ENCODE measurements around the gene VPS4A. TPM values are rescaled to one million over a fixed set of nuclear protein-coding genes. Genes with fewer than 3 reads are reported as not detected.

Gene VPS4A
- total RNA-seq, 1 donor from 2014 or later = 31.0 TPM

DNA sequence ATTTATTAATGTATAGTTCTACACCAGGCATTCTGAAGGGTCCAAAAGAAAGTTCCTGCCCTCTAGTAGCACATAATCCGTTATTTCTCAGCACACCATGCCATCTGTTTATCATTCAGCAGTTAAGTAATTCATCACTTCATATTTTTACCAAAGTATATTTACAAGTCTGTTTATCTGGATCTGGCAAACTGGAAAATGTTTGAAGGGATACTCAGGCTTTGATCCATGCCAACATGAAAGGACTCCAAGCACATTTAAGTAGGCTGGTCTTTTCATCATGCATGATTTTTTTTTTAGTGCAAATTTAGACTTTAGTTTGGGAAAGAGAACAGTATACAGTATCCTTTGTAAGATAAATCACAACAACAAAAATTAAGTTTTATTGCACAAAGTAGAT is 4.1 kb upstream of the VPS4A start:
- no peak for TF ChIP-seq CTCF (conservative IDR thresholded peaks at IDR 0.05; ENCODE audit: low read depth, low read length)
- H3K4me3 ChIP-seq (ENCODE audit: low read depth, low read length) = no peak overlapping the region
- DNase-seq (ENCODE audit: low read depth) = no peak

- no peak for DNase-seq (ENCODE audit: low read depth)
- TF ChIP-seq CTCF (conservative IDR thresholded peaks at IDR 0.05; ENCODE audit: low read depth, low read length) = no peak
- no peak overlapping the region for H3K4me3 ChIP-seq (ENCODE audit: low read depth, low read length)
These were observed 3.3 kb upstream of the VPS4A start for GRCh38 chr16:69307856-69308255.

DNA sequence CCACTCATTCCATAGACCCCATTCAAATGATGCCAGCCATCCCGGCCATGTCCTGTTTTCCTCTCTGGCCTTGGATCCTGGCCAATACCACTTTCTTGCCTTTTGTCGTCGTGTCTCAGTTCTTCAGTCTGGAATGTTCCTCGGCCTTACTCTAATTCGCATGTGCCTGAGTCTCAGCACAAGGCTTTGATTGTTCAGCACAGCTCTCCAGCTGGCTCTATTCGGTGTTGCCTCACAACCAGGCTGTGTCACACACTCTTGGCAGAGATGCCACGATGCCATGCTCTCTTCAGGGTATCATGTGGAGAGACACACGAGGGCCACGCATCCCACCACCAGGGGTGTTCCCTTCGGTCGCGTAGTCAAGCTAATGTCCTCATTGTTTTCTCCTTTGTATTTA is 1.8 kb upstream of the VPS4A start:
- H3K4me3 ChIP-seq (ENCODE audit: low read depth, low read length) = no peak overlapping the region
- DNase-seq (ENCODE audit: low read depth) = no peak
- TF ChIP-seq CTCF (conservative IDR thresholded peaks at IDR 0.05; ENCODE audit: low read depth, low read length) = no peak

DNA sequence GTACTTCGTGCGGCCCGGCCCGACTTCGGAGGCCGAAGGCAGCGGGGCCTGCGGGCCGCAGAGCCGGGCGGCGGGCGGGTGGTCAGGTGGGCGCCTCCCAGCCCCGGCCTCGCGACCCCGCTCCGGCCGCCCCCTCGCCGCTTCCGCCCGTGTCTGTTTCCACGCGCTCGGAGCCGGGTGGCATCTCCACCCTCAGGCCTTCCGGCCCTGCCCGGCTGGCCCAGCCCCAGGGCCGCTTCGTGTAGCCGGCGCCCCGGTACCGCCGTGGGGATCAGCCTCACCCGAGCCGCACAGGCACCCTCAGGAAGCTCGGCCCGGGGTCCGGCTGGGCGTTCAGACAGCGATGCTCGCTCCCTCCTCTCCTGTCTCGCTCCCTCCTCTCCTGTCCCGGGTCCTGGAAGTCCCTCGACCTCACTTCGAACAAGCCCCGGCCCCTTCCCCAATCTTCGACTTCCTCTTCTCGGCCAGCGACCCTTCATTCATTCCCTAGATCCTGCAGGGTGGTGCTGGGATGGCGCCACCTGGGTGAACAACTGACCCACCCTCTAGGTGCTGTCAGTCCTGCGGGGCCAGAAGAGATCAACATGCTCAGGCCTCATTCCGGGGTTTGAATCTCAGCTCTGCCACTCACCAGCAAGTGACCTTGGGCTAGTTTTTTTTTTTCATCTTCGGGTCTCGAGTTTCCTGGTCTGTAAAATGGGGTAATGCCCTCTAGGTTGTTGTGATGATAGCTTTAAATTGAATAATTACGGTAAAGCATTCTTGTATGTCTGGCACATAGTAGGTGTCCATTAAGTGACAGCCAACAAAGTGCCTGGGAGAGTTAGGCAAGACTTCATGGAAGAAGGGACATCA is 610 bp downstream of the VPS4A start:
- DNase-seq (ENCODE audit: low read depth) = no peak
- peak overlapping the region; percentile 96 for H3K4me3 ChIP-seq (ENCODE audit: low read depth, low read length)
- no peak for TF ChIP-seq CTCF (conservative IDR thresholded peaks at IDR 0.05; ENCODE audit: low read depth, low read length)

GRCh38 chr16:69313469-69313868 is 2.3 kb downstream of the VPS4A start:
- TF ChIP-seq CTCF (conservative IDR thresholded peaks at IDR 0.05; ENCODE audit: low read depth, low read length) = no peak
- no peak for DNase-seq (ENCODE audit: low read depth)

GRCh38 chr16:69314534-69314933 is 3.4 kb downstream of the VPS4A start:
- no peak overlapping the region for H3K4me3 ChIP-seq (ENCODE audit: low read depth, low read length)
- DNase-seq (ENCODE audit: low read depth) = no peak
- TF ChIP-seq CTCF (conservative IDR thresholded peaks at IDR 0.05; ENCODE audit: low read depth, low read length) = no peak

More at GRCh38 chr16:69313469-69313868, 2.3 kb downstream of the VPS4A start:
- H3K4me3 ChIP-seq (ENCODE audit: low read depth, low read length) = no peak overlapping the region

Measured in epithelial cell of proximal tubule (primary cell).